K562 treated with DMSO at 1 percent for 48 hours (cell line): ENCODE measurements around the gene C15orf40. TPM values are rescaled to one million over a fixed set of nuclear protein-coding genes. Genes with fewer than 3 reads are reported as not detected.

Source experiments
- total RNA-seq: library from RNA; unstranded; fragments of 300-600 nt; gene quantifications from 2 replicates; pipeline ENCODE4 v1.2.3, GENCODE V29; 2022; ENCODE audit warnings: low replicate concordance; ENCODE audit errors: extremely low read depth

Gene C15orf40
- total RNA-seq = not detected in 2 replicates

GRCh38 chr15:83011271-83012075 lies at the start of gene C15orf40:
Gene C15orf40 (minus strand): TSS chr15:83011639. CDS start chr15:83011607, 32 bp downstream.

DNA sequence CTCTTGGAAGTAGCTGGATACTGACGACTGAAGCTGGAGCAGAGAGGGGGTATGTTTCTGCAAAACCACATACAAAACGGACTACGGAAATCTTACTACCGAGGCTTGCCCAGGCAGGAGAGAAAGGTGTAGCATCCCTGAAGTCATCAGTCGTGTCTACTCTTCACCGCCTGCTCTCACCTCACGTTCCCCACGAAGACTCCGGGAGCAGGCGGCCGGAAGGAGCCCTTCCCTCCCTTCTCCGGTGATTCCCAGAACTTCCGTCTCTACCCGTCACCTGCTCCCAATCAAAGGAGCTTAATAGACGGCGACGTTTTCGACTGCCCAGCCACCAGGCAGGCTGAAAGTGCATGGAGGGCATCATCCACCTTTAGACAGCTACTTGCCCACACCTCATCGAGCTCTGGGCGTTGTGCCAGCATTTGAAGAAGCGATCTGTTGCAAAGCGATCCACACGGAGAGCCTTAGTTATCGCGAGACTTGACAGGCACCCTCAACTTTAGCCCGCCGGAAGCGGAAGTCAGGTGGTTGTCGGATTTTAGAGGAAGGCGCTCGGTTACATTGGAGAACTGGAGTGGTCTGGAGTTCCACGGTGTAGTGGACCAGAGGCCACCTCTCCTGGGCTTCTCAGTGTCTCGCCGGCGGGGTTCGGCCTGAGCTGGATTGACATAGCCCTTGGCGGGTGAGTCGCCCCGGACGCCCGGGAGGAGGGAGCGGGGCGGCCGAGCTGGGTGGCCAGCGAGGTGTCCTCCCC lies 25.6 kb downstream of the C15orf40 start, which contains the start of gene RAMAC:
Gene RAMAC, plus strand, starts transcription at position 523 of the 754 bp plus-strand sequence. CDS start 2,809 bp downstream, outside the sequence.

DNA sequence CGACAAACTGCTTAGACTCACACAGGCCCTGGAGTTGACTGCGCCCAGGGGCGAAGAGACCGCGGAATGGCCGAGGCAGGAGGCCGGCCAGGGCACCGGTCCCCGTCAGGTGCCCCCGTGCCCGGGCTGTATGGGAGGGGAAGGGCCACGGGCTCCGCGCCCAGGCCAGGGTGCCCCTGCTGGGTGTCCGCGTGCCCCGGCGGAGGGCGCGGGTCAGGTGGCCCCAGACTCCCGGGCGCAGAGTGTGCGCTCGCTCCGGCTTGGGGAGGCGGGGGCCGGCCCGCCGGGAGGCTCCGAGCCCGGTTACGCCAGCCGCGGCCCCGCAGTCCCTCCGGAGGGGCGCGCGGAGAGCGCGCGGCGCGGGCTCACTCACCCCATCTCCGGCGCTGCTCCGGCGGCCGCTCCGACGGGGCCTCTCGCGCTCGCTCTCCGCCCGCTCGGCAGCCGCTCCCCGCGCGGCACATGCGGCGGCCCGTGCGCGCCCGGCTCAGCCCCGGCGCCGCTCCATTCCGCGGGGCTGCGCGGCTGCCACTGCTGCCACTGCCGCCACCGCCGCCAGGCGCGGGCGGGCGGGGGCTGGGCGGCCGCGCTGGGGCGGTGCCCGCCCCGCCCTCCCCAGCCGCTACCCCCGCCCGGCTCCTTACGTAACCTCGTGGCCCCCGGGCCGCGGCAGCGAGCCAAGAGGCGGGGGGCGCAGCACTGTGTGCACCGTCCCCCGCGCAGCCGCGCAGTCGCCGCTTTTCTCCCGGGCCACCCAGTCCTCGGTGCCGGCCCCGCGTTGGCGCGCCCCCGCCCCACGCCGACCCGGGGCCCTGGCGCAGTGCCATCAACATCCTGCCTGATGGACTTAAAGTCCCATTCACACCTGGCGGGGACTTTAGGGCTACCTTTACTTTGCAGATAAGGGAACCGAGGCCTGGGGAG lies 59.0 kb downstream of the C15orf40 start, which contains the start of gene HOMER2:
Gene HOMER2, minus strand, starts transcription at position 563 of the 924 bp plus-strand sequence. Its CDS starts 185 bp downstream, at position 378.

Other genes with a start within 250 kb of the C15orf40 start
- gene FSD2, start 205.6 kb downstream of the C15orf40 start, total RNA-seq = not detected in 2 replicates
- gene WHAMM, start 202.0 kb downstream of the C15orf40 start, total RNA-seq = not detected in 2 replicates
- not detected in 2 replicates for gene HOMER2, start 58.9 kb downstream of the C15orf40 start, total RNA-seq
- gene RAMAC, start 25.4 kb downstream of the C15orf40 start, total RNA-seq = not detected in 2 replicates
- not detected in 2 replicates for gene BTBD1, start 55.6 kb upstream of the C15orf40 start, total RNA-seq
- gene TM6SF1, start 96.0 kb upstream of the C15orf40 start, total RNA-seq = not detected in 2 replicates
- gene HDGFL3, start 196.2 kb upstream of the C15orf40 start, total RNA-seq = not detected in 2 replicates